CD4-positive, alpha-beta T cell (primary cell): ENCODE data around the gene SMIM34. TPM values are rescaled to one million over a fixed set of nuclear protein-coding genes. Genes with fewer than 3 reads are reported as not detected.
A peak's percentile ranks its signal among the peaks of the same experiment; 100 is the strongest.
"Not testable (repeated sequence)": the region's sequence is repeated elsewhere in the genome, so short reads cannot be mapped to it uniquely, and the experiment has no call there.

Source experiments
- ATAC-seq: fragments of 200-7000 bp; cut with Tn5 transposase; one replicate; pipeline ENCODE4 v1.10.0; 2022; ENCODE audit warnings: mild to moderate bottlenecking; ENCODE audit not compliant: poor library complexity
- CTCF ChIA-PET: fragments of 350-600 bp; sonication (Branson Sonifier 250); formaldehyde crosslinking; loops from one replicate; lab custom pipeline; 2021; ENCODE audit warnings: antibody characterized with exemption, inconsistent platforms; lab: Charles Lee
- POLR2A ChIA-PET: fragments of 350-600 bp; sonication (Branson Sonifier 250); formaldehyde crosslinking; loops from one replicate; lab custom pipeline; 2021; ENCODE audit warnings: antibody characterized with exemption, inconsistent platforms; lab: Charles Lee
- DNase-seq, 14 experiments: peaks; one replicate each; pipeline ENCODE4 v3.0.0-alpha.2; 2013 to 2020; ENCODE audit warnings: mixed read lengths in 2 of 14
- H3K27ac ChIP-seq, 2 donors: one replicate each; pipeline versions ENCODE4 v1.5.1 to v1.7.0; 2013; ENCODE audit warnings: low read length in 2 of 2, low read depth in 1 of 2, mild to moderate bottlenecking in 1 of 2
- H3K27me3 ChIP-seq, 2 experiments: 1 replicate in 1 of 2; 2 replicates in 1 of 2; pipeline versions ENCODE4 v1.6.1 to v1.7.0; 2013; ENCODE audit warnings: low read length in 2 of 2, control low read depth in 1 of 2, mild to moderate bottlenecking in 1 of 2, moderate library complexity in 1 of 2; ENCODE audit not compliant: insufficient read depth in 2 of 2, control insufficient read depth in 1 of 2
- H3K36me3 ChIP-seq: one replicate; pipeline ENCODE4 v1.6.1; 2013; ENCODE audit warnings: low read length, control low read depth; ENCODE audit not compliant: insufficient read depth
- H3K4me1 ChIP-seq: one replicate; pipeline ENCODE4 v1.6.1; 2013; ENCODE audit warnings: low read length, control low read depth; ENCODE audit not compliant: insufficient read depth
- H3K4me3 ChIP-seq: one replicate; pipeline ENCODE4 v1.5.1; 2013; ENCODE audit warnings: mild to moderate bottlenecking, low read length, moderate library complexity
- H3K9me3 ChIP-seq, 2 experiments: 1 replicate in 1 of 2; 2 replicates in 1 of 2; pipeline versions ENCODE4 v1.6.1 to v1.7.0; 2013; ENCODE audit warnings: low read length in 2 of 2, mild to moderate bottlenecking in 2 of 2, control low read depth in 1 of 2, moderate library complexity in 1 of 2; ENCODE audit not compliant: control insufficient read depth in 1 of 2, insufficient read depth in 1 of 2
- H3K27ac Mint-ChIP-seq: one replicate; pipeline ENCODE4 v1.8.0; 2020; ENCODE audit warnings: mixed read lengths
- H3K27me3 Mint-ChIP-seq: one replicate; pipeline ENCODE4 v1.8.0; 2021; ENCODE audit warnings: mixed read lengths
- H3K36me3 Mint-ChIP-seq: one replicate; pipeline ENCODE4 v1.8.0; 2021; ENCODE audit warnings: low read depth, mixed read lengths
- H3K4me1 Mint-ChIP-seq: one replicate; pipeline ENCODE4 v1.8.0; 2021; ENCODE audit warnings: low read depth, mixed read lengths
- H3K4me3 Mint-ChIP-seq: one replicate; pipeline ENCODE4 v1.8.0; 2020; ENCODE audit warnings: mild to moderate bottlenecking, mixed read lengths
- H3K9me3 Mint-ChIP-seq: one replicate; pipeline ENCODE4 v1.8.0; 2020; ENCODE audit warnings: mixed read lengths
- intact Hi-C, 2 experiments: fragments of 100-400 bp; cut with DNase I in 1 of 2; cut with micrococcal nuclease in 1 of 2; formaldehyde crosslinking; loops; one replicate each; pipeline versions ENCODE4 v1.15.1 to v1.9.0; 2023 to 2025; cut with DNase I, micrococcal nuclease
- total RNA-seq, 174 experiments: library from RNA in 2 of 174; stranded (reverse) in 2 of 174; gene quantifications; one replicate each; pipeline ENCODE4 v1.2.3 and lab custom pipeline; 2021 to 2026
- TF ChIP-seq, protein P1 (sequence below): fragments of 200-600 bp; IDR thresholded peaks from one replicate; pipeline ENCODE4 v1.8.0; 2022; ENCODE audit warnings: antibody characterized with exemption, mild to moderate bottlenecking

Gene SMIM34
- total RNA-seq, 2 experiments from 2014 or later = not detected

DNA sequence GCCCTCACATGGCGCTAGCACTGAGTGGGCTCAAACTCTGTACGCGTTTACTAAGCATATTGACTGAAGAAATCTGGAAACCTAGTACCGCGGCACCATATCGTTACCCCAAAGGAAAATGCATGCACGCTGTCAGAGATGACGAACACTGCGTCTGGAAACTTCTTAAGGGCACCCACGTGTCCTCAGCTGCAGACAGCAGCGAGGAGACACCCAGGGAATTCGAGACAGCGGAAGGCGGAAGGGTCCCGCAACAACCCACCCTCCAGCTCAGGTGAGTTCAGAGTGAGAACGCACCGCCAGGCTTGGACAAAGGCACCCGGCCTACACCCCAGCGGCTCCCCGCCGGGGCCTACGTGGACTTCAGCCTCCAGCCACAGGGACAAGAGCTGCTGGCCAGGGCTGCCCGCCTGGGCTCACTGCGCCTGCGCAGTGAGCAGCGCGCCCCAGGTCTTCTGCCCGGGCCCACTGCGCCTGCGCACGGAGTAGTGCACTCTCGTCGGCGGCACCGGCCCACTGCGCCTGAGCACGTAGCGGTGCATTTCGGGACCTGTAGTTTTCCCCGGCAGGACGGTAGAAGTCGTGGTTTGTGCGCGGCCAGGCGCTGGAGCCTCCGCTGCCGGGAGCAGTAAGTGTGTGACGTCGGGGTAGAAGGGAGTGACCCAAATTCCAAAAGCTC, 48.7 kb downstream of the SMIM34 start, which contains the start of gene SMIM11:
SMIM11 (plus strand) TSS at position 568 of the 679 bp plus-strand sequence. CDS start 3,998 bp downstream, outside the sequence.
- H3K27ac ChIP-seq, H3K9me3 Mint-ChIP-seq, POLR2A ChIA-PET, H3K27me3 ChIP-seq, H3K9me3 ChIP-seq, intact Hi-C loops, H3K4me3 Mint-ChIP-seq, H3K36me3 Mint-ChIP-seq, CTCF ChIA-PET, H3K36me3 ChIP-seq, H3K4me1 Mint-ChIP-seq, H3K27me3 Mint-ChIP-seq, DNase-seq, H3K4me3 ChIP-seq, H3K4me1 ChIP-seq, H3K27ac Mint-ChIP-seq: not testable (repeated sequence)
- peak; percentile 93 for ATAC-seq

DNA sequence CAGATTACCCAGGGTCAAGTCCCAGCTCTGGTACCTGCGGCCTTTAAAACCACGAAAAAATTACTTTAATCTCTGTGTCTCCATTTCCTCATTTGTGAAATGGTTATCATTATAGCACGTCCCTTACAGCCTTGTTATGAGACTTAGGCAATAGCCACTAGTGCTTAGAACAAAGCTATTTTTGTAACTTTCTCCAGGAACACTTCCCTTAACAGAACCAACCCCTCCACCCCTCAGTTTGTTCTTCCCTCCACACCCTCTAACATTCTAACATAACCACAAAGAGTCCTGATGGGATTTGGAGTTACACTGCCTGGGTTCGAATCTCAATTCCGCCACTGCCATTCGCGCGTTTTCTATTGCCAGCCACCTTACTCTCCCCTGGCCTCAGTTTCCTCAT, 49.3 kb downstream of the SMIM34 start:
- H3K36me3 ChIP-seq, CTCF ChIA-PET, H3K4me1 Mint-ChIP-seq, H3K27ac ChIP-seq, H3K4me1 ChIP-seq, ATAC-seq, H3K4me3 ChIP-seq, POLR2A ChIA-PET, intact Hi-C loops, H3K27me3 ChIP-seq, H3K9me3 ChIP-seq, DNase-seq, H3K9me3 Mint-ChIP-seq, H3K36me3 Mint-ChIP-seq, H3K27me3 Mint-ChIP-seq, H3K4me3 Mint-ChIP-seq, H3K27ac Mint-ChIP-seq: not testable (repeated sequence)

DNA sequence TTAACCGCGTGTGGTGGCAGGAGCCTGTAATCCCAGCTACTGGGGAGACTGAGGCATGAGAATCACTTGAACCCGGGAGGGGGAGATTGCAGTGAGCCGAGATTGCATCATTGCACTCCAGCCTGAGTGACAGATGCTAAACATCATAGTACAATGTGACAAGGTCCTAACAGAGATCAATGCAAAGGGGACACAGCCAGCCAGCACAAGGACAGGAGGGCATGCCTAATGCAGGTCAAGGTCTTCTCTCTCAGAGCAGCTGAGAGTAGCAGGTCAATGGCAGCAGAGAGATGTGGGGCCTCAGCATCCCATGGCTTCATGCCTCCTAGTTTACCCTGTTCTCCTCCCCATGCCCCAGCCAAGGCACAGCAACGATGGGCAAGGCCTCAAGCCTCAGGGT, 51.4 kb downstream of the SMIM34 start:
- intact Hi-C loops = no loop called here
- POLR2A ChIA-PET = no interaction called here
- ATAC-seq (no peak), DNase-seq (no peak)
- no peaks in the 10 kb centered on the region for H3K9me3 Mint-ChIP-seq
- no peaks in the 10 kb centered on the region for H3K36me3 ChIP-seq
- H3K9me3 ChIP-seq = no peaks in the 10 kb centered on the region
- H3K36me3 Mint-ChIP-seq = no peaks in the 10 kb centered on the region
- no peaks in the 10 kb centered on the region for H3K27me3 ChIP-seq
- TF ChIP-seq, protein P1, sequence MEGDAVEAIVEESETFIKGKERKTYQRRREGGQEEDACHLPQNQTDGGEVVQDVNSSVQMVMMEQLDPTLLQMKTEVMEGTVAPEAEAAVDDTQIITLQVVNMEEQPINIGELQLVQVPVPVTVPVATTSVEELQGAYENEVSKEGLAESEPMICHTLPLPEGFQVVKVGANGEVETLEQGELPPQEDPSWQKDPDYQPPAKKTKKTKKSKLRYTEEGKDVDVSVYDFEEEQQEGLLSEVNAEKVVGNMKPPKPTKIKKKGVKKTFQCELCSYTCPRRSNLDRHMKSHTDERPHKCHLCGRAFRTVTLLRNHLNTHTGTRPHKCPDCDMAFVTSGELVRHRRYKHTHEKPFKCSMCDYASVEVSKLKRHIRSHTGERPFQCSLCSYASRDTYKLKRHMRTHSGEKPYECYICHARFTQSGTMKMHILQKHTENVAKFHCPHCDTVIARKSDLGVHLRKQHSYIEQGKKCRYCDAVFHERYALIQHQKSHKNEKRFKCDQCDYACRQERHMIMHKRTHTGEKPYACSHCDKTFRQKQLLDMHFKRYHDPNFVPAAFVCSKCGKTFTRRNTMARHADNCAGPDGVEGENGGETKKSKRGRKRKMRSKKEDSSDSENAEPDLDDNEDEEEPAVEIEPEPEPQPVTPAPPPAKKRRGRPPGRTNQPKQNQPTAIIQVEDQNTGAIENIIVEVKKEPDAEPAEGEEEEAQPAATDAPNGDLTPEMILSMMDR = no peak
- no peak overlapping the region for H3K4me3 Mint-ChIP-seq
- peaks cover 12% of the 10 kb centered on the region for H3K27me3 Mint-ChIP-seq
- H3K27ac ChIP-seq = no peak overlapping the region
- no peaks in the 10 kb centered on the region for H3K4me1 Mint-ChIP-seq
- CTCF ChIA-PET = no interaction called here
- no peak overlapping the region for H3K27ac Mint-ChIP-seq
- no peaks in the 10 kb centered on the region for H3K4me1 ChIP-seq
- no peak overlapping the region for H3K4me3 ChIP-seq

DNA sequence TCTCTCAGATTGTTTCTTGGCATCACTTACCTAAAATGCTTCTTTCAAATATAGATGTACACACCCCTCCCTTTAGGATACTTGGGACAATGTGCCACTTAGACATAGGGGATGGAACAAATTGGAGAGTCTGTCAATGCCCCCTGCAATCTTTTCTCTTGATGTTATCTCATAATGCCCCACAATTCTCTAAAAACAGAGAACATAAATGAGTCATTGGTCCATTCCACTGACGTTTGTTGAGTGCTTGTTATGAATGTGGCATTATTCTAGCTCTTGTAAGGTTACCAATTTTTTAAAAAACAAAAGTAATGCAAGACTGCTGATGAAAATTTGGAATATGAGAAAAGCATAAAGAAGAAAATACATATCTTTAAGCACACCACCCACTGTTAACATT, 54.0 kb downstream of the SMIM34 start:
- no peaks in the 10 kb centered on the region for H3K36me3 Mint-ChIP-seq
- Histone ChIP-seq H3K27me3 (no peaks in the 10 kb centered on the region), H3K36me3 (no peaks in the 10 kb centered on the region), H3K4me1 (no peaks in the 10 kb centered on the region), H3K4me3 (no peak overlapping the region), H3K27ac (no peak overlapping the region), H3K9me3 (no peaks in the 10 kb centered on the region)
- POLR2A ChIA-PET = no interaction called here
- TF ChIP-seq, protein P1 = no peak
- no peaks in the 10 kb centered on the region for H3K9me3 Mint-ChIP-seq
- DNase-seq = no peak
- H3K4me3 Mint-ChIP-seq = no peak overlapping the region
- peaks cover 12% of the 10 kb centered on the region for H3K27me3 Mint-ChIP-seq
- intact Hi-C loops = no loop called here
- H3K4me1 Mint-ChIP-seq = no peaks in the 10 kb centered on the region
- CTCF ChIA-PET = no interaction called here
- ATAC-seq = no peak
- H3K27ac Mint-ChIP-seq = no peak overlapping the region

Other genes with a start within 250 kb of the SMIM34 start
- gene KCNE2, start 59.9 kb downstream of the SMIM34 start, total RNA-seq = not detected
- 1 to 10 TPM; 3.1 to 4.7 TPM for gene SMIM11, start 48.4 kb downstream of the SMIM34 start, total RNA-seq
- not detected for gene KCNE1, start 88.3 kb upstream of the SMIM34 start, total RNA-seq
- gene RCAN1, start 191.2 kb upstream of the SMIM34 start, total RNA-seq = 1 to 10 TPM; 1.1 to 1.5 TPM
- under 1 TPM in 1 of 2 experiments, not detected in 1; 0.14 TPM for gene CLIC6, start 245.0 kb upstream of the SMIM34 start, total RNA-seq